C4-2B (cell line): ENCODE measurements around the gene GNB1L.

Experiments used
- H3K27ac ChIP-seq: fragments of 450-650 bp; 2 replicates; pipeline ENCODE4 v1.5.1; 2017
- CTCF ChIP-seq: fragments of 450-650 bp; conservative IDR thresholded peaks from 2 replicates; pipeline ENCODE4 v1.5.1; 2017; ENCODE audit warnings: mild to moderate bottlenecking
- ZFX ChIP-seq: fragments of 450-650 bp; IDR thresholded peaks from 2 replicates; pipeline ENCODE4 v1.6.1; 2017

The GNB1L gene

GRCh38 chr22:19745155-19746101, 109.2 kb downstream of the GNB1L start:
- no peak overlapping the region for H3K27ac ChIP-seq
- TF ChIP-seq CTCF = no peak
- TF ChIP-seq ZFX = no peak

- TF ChIP-seq ZFX = no peak
- no peak for TF ChIP-seq CTCF
- H3K27ac ChIP-seq = peak overlapping the region; percentile 6
These were observed 110.2 kb downstream of the GNB1L start for GRCh38 chr22:19744350-19745006.

GRCh38 chr22:19743651-19744050, 111.0 kb downstream of the GNB1L start:
- H3K27ac ChIP-seq = peak overlapping the region; percentile 6
- no peak for TF ChIP-seq ZFX
- no peak for TF ChIP-seq CTCF

GRCh38 chr22:19743081-19743480, 111.6 kb downstream of the GNB1L start:
- H3K27ac ChIP-seq = no peak overlapping the region
- TF ChIP-seq CTCF (no peak), ZFX (no peak)

- no peak for TF ChIP-seq ZFX
- no peak for TF ChIP-seq CTCF
These were observed 112.3 kb downstream of the GNB1L start for GRCh38 chr22:19742160-19743066.

GRCh38 chr22:19741053-19741452, 113.6 kb downstream of the GNB1L start:
- TF ChIP-seq CTCF = no peak
- TF ChIP-seq ZFX = no peak
- H3K27ac ChIP-seq = no peak overlapping the region

More at GRCh38 chr22:19742160-19743066, 112.3 kb downstream of the GNB1L start:
- no peak overlapping the region for H3K27ac ChIP-seq
